GM12878 (cell line): Measurements from ENCODE around the gene MALT1. TPM values are rescaled to one million over a fixed set of nuclear protein-coding genes. Genes with fewer than 3 reads are reported as not detected.

ENCODE experiments used
- BHLHE40 ChIP-seq, 2 experiments: fragments of 450-650 bp in 1 of 2; IDR thresholded peaks; 2 replicates each; pipeline ENCODE4 v1.6.1; 2011 to 2017; ENCODE audit warnings: low read depth in 2 of 2, borderline replicate concordance in 1 of 2, improper control_type of control experiment in 1 of 2, low read length in 1 of 2, mild to moderate bottlenecking in 1 of 2
- CTCF ChIP-seq, 3 experiments: IDR thresholded peaks in 2 of 3; conservative IDR thresholded peaks in 1 of 3; 2 replicates each; pipeline ENCODE4 v1.5.1; 2011; ENCODE audit warnings: low read depth in 3 of 3, low read length in 3 of 3, mild to moderate bottlenecking in 3 of 3, control low read depth in 2 of 3, moderate library complexity in 2 of 3, inconsistent platforms in 1 of 3, mixed read lengths in 1 of 3; ENCODE audit not compliant: control insufficient read depth in 2 of 3, insufficient read depth in 1 of 3; ENCODE audit errors: extremely low read depth in 1 of 3
- MXI1 ChIP-seq: fragments of 150-350 bp; IDR thresholded peaks from 2 replicates; pipeline ENCODE4 v1.6.1; 2011; ENCODE audit warnings: low read depth, mild to moderate bottlenecking, inconsistent platforms, low read length, improper control_type of control experiment
- RAD21 ChIP-seq: IDR thresholded peaks from 2 replicates; pipeline ENCODE4 v1.6.1; 2011; ENCODE audit warnings: mild to moderate bottlenecking, low read depth, low read length, moderate library complexity; ENCODE audit not compliant: insufficient read depth
- polyA plus RNA-seq, 11 experiments: library from polyadenylated mRNA; depleted of rRNA in 4 of 11; unstranded in 6 of 11; stranded (reverse) in 5 of 11; fragments of >200 nt; fragmentation: Nextera tagmentation in 4 of 11; fragmentation: Illumina TruSeq in 1 of 11; extraction: Ambion mirVana in 4 of 11; extraction: Trizol in 1 of 11; gene quantifications; 1 replicate in 1 of 11; 2 replicates in 10 of 11; pipeline versions ENCODE4 v1.2.1 to v1.2.3, GENCODE V29; 2011 to 2016; ENCODE audit warnings: inconsistent platforms in 2 of 11, missing spikeins in 2 of 11, low read depth in 1 of 11
- total RNA-seq, 4 experiments: library from RNA; depleted of rRNA in 3 of 4; stranded (reverse); fragments of >200 nt in 3 of 4; fragmentation: Illumina TruSeq in 1 of 4; extraction: Trizol in 1 of 4; gene quantifications; 2 replicates each; pipeline versions ENCODE4 v1.2.1 to v1.2.3, GENCODE V29; 2013 to 2021
- TF ChIP-seq, protein P1 (sequence below): fragments of 450-650 bp; IDR thresholded peaks from 2 replicates; pipeline ENCODE4 v1.6.1; 2018; ENCODE audit warnings: mild to moderate bottlenecking, low read depth, moderate library complexity; ENCODE audit not compliant: partially characterized antibody

The MALT1 gene
- total and polyA plus RNA-seq, 10 of the 15 experiments (the other 5 are each of a cell fraction or from before 2014, with no cell fraction given) = 17.6 to 126 (median 45.4) TPM

DNA sequence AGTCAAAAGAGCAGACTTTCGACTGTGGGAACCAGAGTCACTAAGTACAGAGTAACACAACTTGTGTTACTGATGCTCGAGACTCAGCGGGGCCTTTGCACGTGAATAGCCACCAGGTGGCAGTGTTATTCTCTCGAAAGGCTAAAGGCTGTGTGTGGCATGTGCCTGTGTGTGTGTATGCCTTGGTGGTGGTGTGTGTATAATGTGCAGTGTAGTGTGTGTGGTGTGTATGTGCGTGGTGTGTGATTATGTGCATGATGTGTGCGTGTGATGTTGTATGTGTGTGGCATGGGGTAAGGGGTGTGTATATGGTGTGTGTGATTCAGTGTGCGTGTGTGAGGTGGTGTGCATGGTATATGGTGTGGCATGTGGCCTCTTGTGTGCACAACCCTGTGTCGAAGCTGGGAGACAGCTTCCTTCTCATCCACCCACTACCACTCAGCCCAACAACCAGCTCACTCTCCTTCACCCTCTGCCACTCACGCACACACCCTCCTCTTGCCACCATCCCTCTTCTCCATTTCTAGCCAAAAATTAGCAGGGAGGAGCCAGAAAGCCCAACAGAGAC lies 110.4 kb downstream of the MALT1 start (continued):
- TF ChIP-seq, protein P1, sequence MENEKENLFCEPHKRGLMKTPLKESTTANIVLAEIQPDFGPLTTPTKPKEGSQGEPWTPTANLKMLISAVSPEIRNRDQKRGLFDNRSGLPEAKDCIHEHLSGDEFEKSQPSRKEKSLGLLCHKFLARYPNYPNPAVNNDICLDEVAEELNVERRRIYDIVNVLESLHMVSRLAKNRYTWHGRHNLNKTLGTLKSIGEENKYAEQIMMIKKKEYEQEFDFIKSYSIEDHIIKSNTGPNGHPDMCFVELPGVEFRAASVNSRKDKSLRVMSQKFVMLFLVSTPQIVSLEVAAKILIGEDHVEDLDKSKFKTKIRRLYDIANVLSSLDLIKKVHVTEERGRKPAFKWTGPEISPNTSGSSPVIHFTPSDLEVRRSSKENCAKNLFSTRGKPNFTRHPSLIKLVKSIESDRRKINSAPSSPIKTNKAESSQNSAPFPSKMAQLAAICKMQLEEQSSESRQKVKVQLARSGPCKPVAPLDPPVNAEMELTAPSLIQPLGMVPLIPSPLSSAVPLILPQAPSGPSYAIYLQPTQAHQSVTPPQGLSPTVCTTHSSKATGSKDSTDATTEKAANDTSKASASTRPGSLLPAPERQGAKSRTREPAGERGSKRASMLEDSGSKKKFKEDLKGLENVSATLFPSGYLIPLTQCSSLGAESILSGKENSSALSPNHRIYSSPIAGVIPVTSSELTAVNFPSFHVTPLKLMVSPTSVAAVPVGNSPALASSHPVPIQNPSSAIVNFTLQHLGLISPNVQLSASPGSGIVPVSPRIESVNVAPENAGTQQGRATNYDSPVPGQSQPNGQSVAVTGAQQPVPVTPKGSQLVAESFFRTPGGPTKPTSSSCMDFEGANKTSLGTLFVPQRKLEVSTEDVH = no peak
- peak; percentile 93 for TF ChIP-seq RAD21
- TF ChIP-seq CTCF (IDR thresholded peaks at IDR 0.05 in 2 of 3, conservative IDR thresholded peaks at IDR 0.05 in 1 of 3; ENCODE audit: control insufficient read depth in 2 of 3, extremely low read depth in 1 of 3, insufficient read depth in 1 of 3, low read depth in 3 of 3, low read length in 3 of 3) = peak; percentile 80 to 91 (median 83)
- peak; percentile 70 to 82; a peak in 3 of 4 replicates for TF ChIP-seq BHLHE40 (IDR thresholded peaks at IDR 0.05; ENCODE audit: borderline replicate concordance in 1 of 2, low read depth in 2 of 2, low read length in 1 of 2)
- no peak for TF ChIP-seq MXI1
